ENCODE results near the gene ESRRA. TPM values are rescaled to one million over a fixed set of nuclear protein-coding genes. Genes with fewer than 3 reads are reported as not detected.

The ESRRA gene
- total and polyA plus RNA-seq, 9 of the 15 experiments (the other 6 are each of a cell fraction or from before 2014, with no cell fraction given) = 0.27 to 89.7 (median 23.7) TPM

DNA sequence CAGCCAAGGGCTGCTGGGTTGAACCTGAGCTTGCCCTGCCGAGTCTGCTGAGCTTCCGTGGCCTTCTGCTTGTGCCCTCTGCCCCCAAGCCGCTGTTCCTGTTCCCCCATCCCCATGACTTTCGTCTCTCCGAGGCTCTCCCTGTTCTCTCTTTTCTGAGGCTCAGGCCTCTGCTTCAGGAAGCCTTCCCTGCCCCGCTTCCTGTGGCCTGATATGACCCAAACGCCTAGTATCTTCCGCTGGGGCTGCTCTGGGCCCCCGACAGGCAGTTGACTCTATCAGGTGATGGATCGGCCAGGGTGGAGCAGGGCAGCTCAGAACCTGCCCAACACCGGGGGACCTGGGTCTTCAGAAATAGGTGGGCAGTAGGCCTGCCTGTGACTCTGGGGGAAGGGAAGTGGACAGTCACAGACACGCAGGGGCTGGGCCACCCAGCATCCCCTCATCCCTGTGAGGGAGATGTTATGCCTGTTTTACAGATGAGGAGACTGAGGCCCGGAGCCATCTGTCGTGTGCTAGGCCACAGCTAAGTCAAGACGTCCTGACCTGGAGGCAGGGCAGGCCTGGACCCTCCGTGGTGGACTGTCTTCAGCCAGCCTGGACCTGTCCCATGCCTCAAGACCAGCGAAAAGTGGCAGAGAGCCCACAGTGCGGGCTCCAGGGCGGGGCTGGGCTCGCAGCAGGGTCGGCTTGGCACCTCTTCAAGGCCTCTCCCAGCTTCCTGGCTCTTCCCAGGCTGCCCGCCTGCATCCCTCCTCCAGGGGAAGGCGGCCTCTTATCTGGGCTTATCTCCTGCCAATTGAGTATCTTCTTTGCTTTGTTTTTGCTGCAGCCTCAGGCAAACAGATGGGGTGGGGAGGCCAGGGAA is 37.1 kb upstream of the ESRRA start (continued):
- TF ChIP-seq, protein P1, sequence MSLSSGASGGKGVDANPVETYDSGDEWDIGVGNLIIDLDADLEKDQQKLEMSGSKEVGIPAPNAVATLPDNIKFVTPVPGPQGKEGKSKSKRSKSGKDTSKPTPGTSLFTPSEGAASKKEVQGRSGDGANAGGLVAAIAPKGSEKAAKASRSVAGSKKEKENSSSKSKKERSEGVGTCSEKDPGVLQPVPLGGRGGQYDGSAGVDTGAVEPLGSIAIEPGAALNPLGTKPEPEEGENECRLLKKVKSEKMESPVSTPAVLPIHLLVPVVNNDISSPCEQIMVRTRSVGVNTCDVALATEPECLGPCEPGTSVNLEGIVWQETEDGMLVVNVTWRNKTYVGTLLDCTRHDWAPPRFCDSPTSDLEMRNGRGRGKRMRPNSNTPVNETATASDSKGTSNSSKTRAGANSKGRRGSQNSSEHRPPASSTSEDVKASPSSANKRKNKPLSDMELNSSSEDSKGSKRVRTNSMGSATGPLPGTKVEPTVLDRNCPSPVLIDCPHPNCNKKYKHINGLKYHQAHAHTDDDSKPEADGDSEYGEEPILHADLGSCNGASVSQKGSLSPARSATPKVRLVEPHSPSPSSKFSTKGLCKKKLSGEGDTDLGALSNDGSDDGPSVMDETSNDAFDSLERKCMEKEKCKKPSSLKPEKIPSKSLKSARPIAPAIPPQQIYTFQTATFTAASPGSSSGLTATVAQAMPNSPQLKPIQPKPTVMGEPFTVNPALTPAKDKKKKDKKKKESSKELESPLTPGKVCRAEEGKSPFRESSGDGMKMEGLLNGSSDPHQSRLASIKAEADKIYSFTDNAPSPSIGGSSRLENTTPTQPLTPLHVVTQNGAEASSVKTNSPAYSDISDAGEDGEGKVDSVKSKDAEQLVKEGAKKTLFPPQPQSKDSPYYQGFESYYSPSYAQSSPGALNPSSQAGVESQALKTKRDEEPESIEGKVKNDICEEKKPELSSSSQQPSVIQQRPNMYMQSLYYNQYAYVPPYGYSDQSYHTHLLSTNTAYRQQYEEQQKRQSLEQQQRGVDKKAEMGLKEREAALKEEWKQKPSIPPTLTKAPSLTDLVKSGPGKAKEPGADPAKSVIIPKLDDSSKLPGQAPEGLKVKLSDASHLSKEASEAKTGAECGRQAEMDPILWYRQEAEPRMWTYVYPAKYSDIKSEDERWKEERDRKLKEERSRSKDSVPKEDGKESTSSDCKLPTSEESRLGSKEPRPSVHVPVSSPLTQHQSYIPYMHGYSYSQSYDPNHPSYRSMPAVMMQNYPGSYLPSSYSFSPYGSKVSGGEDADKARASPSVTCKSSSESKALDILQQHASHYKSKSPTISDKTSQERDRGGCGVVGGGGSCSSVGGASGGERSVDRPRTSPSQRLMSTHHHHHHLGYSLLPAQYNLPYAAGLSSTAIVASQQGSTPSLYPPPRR (CRISPR knock-in tag; IDR thresholded peaks at IDR 0.05; ENCODE audit: borderline replicate concordance) = 0 out of 2 replicates have a peak, but pooled peaks have one; percentile 19
- TF ChIP-seq CHD4 (IDR thresholded peaks at IDR 0.05; ENCODE audit: insufficient read depth, insufficient replicate concordance, low read depth, low read length, poor library complexity, severe bottlenecking) = peak; percentile 67
- TF ChIP-seq CBFA2T2 (conservative IDR thresholded peaks at IDR 0.05) = no peak
- no peak for TF ChIP-seq ZNF212 (CRISPR knock-in tag; IDR thresholded peaks at IDR 0.05)
- no peak for TF ChIP-seq HDAC1 (IDR thresholded peaks at IDR 0.05)
- no peak for TF ChIP-seq E2F3 (CRISPR knock-in tag; IDR thresholded peaks at IDR 0.05)
- TF ChIP-seq, protein P2, sequence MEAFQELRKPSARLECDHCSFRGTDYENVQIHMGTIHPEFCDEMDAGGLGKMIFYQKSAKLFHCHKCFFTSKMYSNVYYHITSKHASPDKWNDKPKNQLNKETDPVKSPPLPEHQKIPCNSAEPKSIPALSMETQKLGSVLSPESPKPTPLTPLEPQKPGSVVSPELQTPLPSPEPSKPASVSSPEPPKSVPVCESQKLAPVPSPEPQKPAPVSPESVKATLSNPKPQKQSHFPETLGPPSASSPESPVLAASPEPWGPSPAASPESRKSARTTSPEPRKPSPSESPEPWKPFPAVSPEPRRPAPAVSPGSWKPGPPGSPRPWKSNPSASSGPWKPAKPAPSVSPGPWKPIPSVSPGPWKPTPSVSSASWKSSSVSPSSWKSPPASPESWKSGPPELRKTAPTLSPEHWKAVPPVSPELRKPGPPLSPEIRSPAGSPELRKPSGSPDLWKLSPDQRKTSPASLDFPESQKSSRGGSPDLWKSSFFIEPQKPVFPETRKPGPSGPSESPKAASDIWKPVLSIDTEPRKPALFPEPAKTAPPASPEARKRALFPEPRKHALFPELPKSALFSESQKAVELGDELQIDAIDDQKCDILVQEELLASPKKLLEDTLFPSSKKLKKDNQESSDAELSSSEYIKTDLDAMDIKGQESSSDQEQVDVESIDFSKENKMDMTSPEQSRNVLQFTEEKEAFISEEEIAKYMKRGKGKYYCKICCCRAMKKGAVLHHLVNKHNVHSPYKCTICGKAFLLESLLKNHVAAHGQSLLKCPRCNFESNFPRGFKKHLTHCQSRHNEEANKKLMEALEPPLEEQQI (IDR thresholded peaks at IDR 0.05) = no peak
- peak; percentile 31; the same call in 1 of the 2 replicates for TF ChIP-seq RNF2 (IDR thresholded peaks at IDR 0.05)
- no peak for TF ChIP-seq TOE1 (IDR thresholded peaks at IDR 0.05; ENCODE audit: borderline replicate concordance)
- 0 out of 2 replicates have a peak, but pooled peaks have one; percentile 48 for TF ChIP-seq TOE1 (CRISPR knock-in tag; IDR thresholded peaks at IDR 0.05; ENCODE audit: borderline replicate concordance, low read depth)
- TF ChIP-seq, protein P3, sequence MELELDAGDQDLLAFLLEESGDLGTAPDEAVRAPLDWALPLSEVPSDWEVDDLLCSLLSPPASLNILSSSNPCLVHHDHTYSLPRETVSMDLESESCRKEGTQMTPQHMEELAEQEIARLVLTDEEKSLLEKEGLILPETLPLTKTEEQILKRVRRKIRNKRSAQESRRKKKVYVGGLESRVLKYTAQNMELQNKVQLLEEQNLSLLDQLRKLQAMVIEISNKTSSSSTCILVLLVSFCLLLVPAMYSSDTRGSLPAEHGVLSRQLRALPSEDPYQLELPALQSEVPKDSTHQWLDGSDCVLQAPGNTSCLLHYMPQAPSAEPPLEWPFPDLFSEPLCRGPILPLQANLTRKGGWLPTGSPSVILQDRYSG (tag; conservative IDR thresholded peaks at IDR 0.05; ENCODE audit: low read depth) = 0 out of 2 replicates have a peak, but pooled peaks have one; percentile 32
- 0 out of 2 replicates have a peak, but pooled peaks have one; percentile 24 for TF ChIP-seq ZNF707 (CRISPR knock-in tag; conservative IDR thresholded peaks at IDR 0.05)
- TF ChIP-seq ZNF79 (CRISPR knock-in tag; IDR thresholded peaks at IDR 0.05; ENCODE audit: low read depth) = 0 out of 2 replicates have a peak, but pooled peaks have one; percentile 23
- TF ChIP-seq, protein P4, sequence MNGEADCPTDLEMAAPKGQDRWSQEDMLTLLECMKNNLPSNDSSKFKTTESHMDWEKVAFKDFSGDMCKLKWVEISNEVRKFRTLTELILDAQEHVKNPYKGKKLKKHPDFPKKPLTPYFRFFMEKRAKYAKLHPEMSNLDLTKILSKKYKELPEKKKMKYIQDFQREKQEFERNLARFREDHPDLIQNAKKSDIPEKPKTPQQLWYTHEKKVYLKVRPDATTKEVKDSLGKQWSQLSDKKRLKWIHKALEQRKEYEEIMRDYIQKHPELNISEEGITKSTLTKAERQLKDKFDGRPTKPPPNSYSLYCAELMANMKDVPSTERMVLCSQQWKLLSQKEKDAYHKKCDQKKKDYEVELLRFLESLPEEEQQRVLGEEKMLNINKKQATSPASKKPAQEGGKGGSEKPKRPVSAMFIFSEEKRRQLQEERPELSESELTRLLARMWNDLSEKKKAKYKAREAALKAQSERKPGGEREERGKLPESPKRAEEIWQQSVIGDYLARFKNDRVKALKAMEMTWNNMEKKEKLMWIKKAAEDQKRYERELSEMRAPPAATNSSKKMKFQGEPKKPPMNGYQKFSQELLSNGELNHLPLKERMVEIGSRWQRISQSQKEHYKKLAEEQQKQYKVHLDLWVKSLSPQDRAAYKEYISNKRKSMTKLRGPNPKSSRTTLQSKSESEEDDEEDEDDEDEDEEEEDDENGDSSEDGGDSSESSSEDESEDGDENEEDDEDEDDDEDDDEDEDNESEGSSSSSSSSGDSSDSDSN (IDR thresholded peaks at IDR 0.05; ENCODE audit: borderline replicate concordance in 1 of 2, low read depth in 2 of 2, low read length in 2 of 2) = peak; percentile 37 to 49; a peak in 1 of 4 replicates
